ENCODE results near the gene AGPAT1.

- TF ChIP-seq, protein P1, sequence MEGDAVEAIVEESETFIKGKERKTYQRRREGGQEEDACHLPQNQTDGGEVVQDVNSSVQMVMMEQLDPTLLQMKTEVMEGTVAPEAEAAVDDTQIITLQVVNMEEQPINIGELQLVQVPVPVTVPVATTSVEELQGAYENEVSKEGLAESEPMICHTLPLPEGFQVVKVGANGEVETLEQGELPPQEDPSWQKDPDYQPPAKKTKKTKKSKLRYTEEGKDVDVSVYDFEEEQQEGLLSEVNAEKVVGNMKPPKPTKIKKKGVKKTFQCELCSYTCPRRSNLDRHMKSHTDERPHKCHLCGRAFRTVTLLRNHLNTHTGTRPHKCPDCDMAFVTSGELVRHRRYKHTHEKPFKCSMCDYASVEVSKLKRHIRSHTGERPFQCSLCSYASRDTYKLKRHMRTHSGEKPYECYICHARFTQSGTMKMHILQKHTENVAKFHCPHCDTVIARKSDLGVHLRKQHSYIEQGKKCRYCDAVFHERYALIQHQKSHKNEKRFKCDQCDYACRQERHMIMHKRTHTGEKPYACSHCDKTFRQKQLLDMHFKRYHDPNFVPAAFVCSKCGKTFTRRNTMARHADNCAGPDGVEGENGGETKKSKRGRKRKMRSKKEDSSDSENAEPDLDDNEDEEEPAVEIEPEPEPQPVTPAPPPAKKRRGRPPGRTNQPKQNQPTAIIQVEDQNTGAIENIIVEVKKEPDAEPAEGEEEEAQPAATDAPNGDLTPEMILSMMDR (IDR thresholded peaks at IDR 0.05 in 2 of 3, conservative IDR thresholded peaks at IDR 0.05 in 1 of 3; ENCODE audit: borderline replicate concordance in 1 of 3, insufficient read depth in 1 of 3, low read depth in 2 of 3, low read length in 2 of 3), result no peak
- no peak for TF ChIP-seq RAD21 (IDR thresholded peaks at IDR 0.05; ENCODE audit: low read depth)
- no peak for TF ChIP-seq POLR2A (IDR thresholded peaks at IDR 0.05; ENCODE audit: borderline replicate concordance, extremely low read depth, insufficient read depth, insufficient read length)
- no peak for TF ChIP-seq EZH2phosphoT487 (IDR thresholded peaks at IDR 0.05; ENCODE audit: borderline replicate concordance)
- TF ChIP-seq POLR2AphosphoS5 (IDR thresholded peaks at IDR 0.05; ENCODE audit: low read depth, low read length), result no peak
- TF ChIP-seq SIN3A (IDR thresholded peaks at IDR 0.05; ENCODE audit: low read depth), result no peak
- no peak for TF ChIP-seq REST (IDR thresholded peaks at IDR 0.05; ENCODE audit: low read depth)
- no peak for TF ChIP-seq EZH2 (IDR thresholded peaks at IDR 0.05)
- no peak for TF ChIP-seq ELF1 (IDR thresholded peaks at IDR 0.05; ENCODE audit: borderline replicate concordance, low read depth)
- no peak for TF ChIP-seq ATF3 (IDR thresholded peaks at IDR 0.05)
- TF ChIP-seq ZNF274 (IDR thresholded peaks at IDR 0.05; ENCODE audit: low read depth, low read length), result no peak
- no peak for TF ChIP-seq JUND (IDR thresholded peaks at IDR 0.05)
- TF ChIP-seq FOSL1 (IDR thresholded peaks at IDR 0.05; ENCODE audit: low read depth), result no peak
Observed at GRCh38 chr6:32189742-32190053, 13.8 kb upstream of the AGPAT1 start.

Data from HCT116 (cell line).